Osteoblast (primary cell): ENCODE data around the gene OR4N2. TPM values are rescaled to one million over a fixed set of nuclear protein-coding genes. Genes with fewer than 3 reads are reported as not detected.
"Not testable (repeated sequence)": the region's sequence is repeated elsewhere in the genome, so short reads cannot be mapped to it uniquely, and the experiment has no call there.

ENCODE experiments used
- DNase-seq: peaks from one replicate; pipeline ENCODE4 v3.0.0; 2011; ENCODE audit warnings: low spot score, mixed read lengths; ENCODE audit not compliant: insufficient read length; ENCODE audit errors: missing footprints
- H2AFZ ChIP-seq: 2 replicates; pipeline ENCODE4 v1.6.0; 2011; ENCODE audit warnings: mild to moderate bottlenecking, low read length
- H3K27ac ChIP-seq: 2 replicates; pipeline ENCODE4 v1.5.1; 2011; ENCODE audit warnings: mild to moderate bottlenecking, low read depth, low read length, moderate library complexity
- H3K27me3 ChIP-seq: 2 replicates; pipeline ENCODE4 v1.6.0; 2012; ENCODE audit warnings: mild to moderate bottlenecking, control low read depth, inconsistent platforms, low read length, moderate library complexity; ENCODE audit not compliant: insufficient read depth
- H3K36me3 ChIP-seq: 2 replicates; pipeline ENCODE4 v1.5.1; 2011; ENCODE audit warnings: mild to moderate bottlenecking, low read length, control low read depth, moderate library complexity; ENCODE audit not compliant: insufficient read depth
- H3K4me1 ChIP-seq: 2 replicates; pipeline ENCODE4 v1.5.1; 2011; ENCODE audit warnings: mild to moderate bottlenecking, low read length, control low read depth, moderate library complexity; ENCODE audit not compliant: insufficient read depth
- H3K4me2 ChIP-seq: 2 replicates; pipeline ENCODE4 v1.6.0; 2011; ENCODE audit warnings: mild to moderate bottlenecking, low read length; ENCODE audit not compliant: insufficient read depth
- H3K4me3 ChIP-seq: fragments of 200-600 bp; sonication (generic); 3 replicates; pipeline ENCODE4 v1.5.1; 2012; ENCODE audit warnings: mild to moderate bottlenecking, low read length, inconsistent platforms; ENCODE audit not compliant: insufficient read depth
- H3K79me2 ChIP-seq: 2 replicates; pipeline ENCODE4 v1.6.0; 2012; ENCODE audit warnings: mild to moderate bottlenecking, low read length, control low read depth, inconsistent platforms; ENCODE audit not compliant: insufficient read depth
- H3K9me3 ChIP-seq: 2 replicates; pipeline ENCODE4 v1.5.1; 2011; ENCODE audit warnings: low read depth, low read length, control low read depth
- H4K20me1 ChIP-seq: 2 replicates; pipeline ENCODE4 v1.6.0; 2012; ENCODE audit warnings: mild to moderate bottlenecking, low read length, control low read depth; ENCODE audit not compliant: insufficient read depth
- total RNA-seq: library from RNA; depleted of rRNA; stranded (reverse); fragments of >200 nt; gene quantifications from 2 replicates; pipeline ENCODE4 v1.2.3, GENCODE V29; 2012
- TF ChIP-seq, protein P1 (sequence below): IDR thresholded peaks from 2 replicates; pipeline ENCODE4 v1.5.1; 2011; ENCODE audit warnings: mild to moderate bottlenecking, low read depth, low read length, moderate library complexity; ENCODE audit errors: extremely low read depth

Gene OR4N2
- total RNA-seq, 1 donor, result under 0.01 TPM

DNA sequence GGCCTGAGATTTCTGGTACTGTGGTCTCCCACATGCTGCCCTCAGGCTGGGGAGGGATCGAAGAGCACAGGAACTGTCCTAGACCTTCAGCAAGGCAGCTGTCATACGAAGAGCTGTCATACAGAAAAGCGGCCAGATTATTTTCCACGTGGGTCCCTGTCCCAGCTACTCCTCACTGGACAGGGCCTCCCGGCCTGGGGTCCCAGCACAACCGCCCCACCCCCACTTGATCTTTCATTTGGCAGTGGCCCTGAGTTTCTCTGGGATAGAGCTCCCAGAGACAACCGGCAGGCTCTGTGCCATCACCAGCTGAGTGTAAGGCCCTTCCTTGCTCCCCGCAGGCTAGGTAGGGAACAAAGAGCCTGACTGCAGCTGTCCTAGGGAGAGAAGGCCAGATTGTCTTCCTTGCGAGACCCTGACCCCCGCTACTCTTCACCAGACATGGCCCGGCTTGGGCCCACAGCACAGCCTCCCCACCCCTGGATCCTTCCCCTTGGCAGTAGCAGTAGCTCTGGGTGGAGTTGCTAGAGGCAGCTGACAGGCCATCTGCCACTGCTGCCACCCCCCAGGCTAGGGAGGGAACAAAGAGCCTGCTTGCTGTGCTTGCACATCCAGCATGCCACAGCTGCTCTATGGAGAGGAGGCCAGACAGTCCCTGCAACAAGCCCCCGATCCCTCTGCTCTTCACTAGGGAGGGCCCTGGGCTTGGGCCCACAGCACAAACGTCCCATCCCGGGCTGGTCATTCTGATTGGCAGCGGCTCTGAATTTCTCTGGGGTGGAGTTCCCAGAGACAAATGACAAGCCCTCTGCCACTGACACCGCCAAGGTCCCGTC lies 3.1 kb upstream of the OR4N2 start:
- no peak overlapping the region for H2AFZ ChIP-seq
- H3K27me3 ChIP-seq, result no peaks in the 10 kb centered on the region
- TF ChIP-seq, protein P1, sequence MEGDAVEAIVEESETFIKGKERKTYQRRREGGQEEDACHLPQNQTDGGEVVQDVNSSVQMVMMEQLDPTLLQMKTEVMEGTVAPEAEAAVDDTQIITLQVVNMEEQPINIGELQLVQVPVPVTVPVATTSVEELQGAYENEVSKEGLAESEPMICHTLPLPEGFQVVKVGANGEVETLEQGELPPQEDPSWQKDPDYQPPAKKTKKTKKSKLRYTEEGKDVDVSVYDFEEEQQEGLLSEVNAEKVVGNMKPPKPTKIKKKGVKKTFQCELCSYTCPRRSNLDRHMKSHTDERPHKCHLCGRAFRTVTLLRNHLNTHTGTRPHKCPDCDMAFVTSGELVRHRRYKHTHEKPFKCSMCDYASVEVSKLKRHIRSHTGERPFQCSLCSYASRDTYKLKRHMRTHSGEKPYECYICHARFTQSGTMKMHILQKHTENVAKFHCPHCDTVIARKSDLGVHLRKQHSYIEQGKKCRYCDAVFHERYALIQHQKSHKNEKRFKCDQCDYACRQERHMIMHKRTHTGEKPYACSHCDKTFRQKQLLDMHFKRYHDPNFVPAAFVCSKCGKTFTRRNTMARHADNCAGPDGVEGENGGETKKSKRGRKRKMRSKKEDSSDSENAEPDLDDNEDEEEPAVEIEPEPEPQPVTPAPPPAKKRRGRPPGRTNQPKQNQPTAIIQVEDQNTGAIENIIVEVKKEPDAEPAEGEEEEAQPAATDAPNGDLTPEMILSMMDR, result no peak
- H4K20me1 ChIP-seq, result no peaks in the 10 kb centered on the region
- H3K36me3 ChIP-seq, result no peaks in the 10 kb centered on the region
- H3K9me3 ChIP-seq, result peaks cover 4% of the 10 kb centered on the region
- no peaks in the 10 kb centered on the region for H3K4me1 ChIP-seq
- H3K4me3 ChIP-seq, result no peak overlapping the region
- DNase-seq, result no peak
- no peak overlapping the region for H3K27ac ChIP-seq
- H3K79me2 ChIP-seq, result no peaks in the 10 kb centered on the region
- no peak overlapping the region for H3K4me2 ChIP-seq

DNA sequence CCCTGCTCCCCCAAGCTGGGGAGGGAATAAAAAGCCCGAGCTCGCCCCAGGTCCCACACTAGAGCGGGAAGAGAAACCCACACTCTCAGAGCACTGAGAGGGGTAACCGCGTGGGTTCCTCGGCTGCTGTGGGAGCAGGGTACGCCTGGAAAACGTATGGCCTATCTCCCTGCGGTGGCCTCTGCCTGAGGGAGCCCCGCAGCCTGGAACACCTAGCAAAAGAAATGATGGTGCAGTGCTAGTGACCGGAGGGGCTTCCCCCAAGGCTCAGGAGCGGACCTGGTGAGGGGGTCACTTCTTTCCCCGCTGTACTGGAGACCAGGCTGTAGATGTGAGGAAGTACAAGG lies 2.5 kb upstream of the OR4N2 start:
- Histone ChIP-seq H4K20me1 (no peaks in the 10 kb centered on the region), H3K9me3 (peaks cover 4% of the 10 kb centered on the region), H3K4me3 (no peak overlapping the region), H3K27me3 (no peaks in the 10 kb centered on the region), H3K27ac (no peak overlapping the region), H3K79me2 (no peaks in the 10 kb centered on the region), H3K4me2 (no peak overlapping the region), H3K4me1 (no peaks in the 10 kb centered on the region), H3K36me3 (no peaks in the 10 kb centered on the region), H2AFZ (no peak overlapping the region)
- TF ChIP-seq, protein P1, result no peak
- no peak for DNase-seq

DNA sequence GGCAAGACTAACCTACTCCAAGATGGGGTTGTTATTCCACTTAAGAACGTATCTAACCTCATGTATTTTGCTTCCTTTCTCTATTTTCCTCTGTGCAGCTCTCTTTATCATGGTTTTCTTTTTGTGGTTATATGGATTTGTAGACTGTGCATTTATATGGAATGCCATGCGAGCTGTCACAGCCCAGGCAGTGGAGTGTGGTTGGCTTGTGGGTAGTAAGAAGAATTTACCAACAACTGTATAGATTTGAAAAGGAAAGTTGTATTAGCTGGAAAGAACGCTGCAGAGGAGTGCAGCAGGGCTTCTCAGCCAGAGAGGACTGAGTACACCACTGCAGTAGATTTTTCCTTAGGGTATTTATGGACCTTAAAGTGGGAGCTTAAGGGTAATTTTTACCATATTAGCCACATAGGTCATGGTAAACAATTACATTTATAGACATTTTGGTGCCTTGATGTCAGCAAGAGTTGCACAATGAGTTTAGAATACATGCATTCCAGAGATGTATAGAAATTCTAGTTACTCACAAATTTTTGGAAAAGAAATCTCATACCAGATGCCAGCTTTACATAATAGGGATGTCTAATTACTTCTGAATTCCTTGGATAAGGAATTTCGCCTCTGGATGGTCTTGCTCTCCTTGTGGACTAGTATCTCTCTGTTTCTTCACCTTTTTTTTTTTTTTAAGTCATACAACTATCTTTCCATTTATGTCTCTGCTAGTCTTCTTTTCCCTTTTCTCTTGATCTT lies 9.8 kb downstream of the OR4N2 start:
- not testable (repeated sequence) for H4K20me1 ChIP-seq, H3K4me1 ChIP-seq, H3K4me2 ChIP-seq, H3K4me3 ChIP-seq, H3K9me3 ChIP-seq, H3K79me2 ChIP-seq, DNase-seq, H3K27ac ChIP-seq, H3K36me3 ChIP-seq, H2AFZ ChIP-seq, H3K27me3 ChIP-seq

DNA sequence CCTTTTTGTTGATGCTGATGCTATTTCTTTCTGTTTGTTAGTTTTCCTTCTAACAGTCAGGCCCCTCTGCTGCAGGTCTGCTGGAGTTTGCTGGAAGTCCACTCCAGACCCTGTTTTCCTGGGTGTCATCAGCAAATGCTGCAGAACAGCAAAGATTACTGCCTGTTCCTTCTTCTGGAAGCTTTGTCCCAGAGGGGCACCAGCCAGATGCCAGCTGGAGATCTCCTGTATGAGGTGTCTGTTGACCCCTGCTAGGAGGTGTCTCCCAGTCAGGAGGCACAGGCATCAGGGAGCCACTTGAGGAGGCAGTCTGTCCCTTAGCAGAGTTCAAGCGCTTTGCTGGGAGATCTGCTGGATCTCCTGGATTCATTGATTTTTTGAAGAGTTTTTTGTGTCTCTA lies 16.3 kb downstream of the OR4N2 start:
- H4K20me1 ChIP-seq, H2AFZ ChIP-seq, H3K36me3 ChIP-seq, H3K27ac ChIP-seq, H3K27me3 ChIP-seq, H3K4me2 ChIP-seq, H3K9me3 ChIP-seq, H3K4me3 ChIP-seq, DNase-seq, H3K79me2 ChIP-seq, H3K4me1 ChIP-seq: not testable (repeated sequence)

DNA sequence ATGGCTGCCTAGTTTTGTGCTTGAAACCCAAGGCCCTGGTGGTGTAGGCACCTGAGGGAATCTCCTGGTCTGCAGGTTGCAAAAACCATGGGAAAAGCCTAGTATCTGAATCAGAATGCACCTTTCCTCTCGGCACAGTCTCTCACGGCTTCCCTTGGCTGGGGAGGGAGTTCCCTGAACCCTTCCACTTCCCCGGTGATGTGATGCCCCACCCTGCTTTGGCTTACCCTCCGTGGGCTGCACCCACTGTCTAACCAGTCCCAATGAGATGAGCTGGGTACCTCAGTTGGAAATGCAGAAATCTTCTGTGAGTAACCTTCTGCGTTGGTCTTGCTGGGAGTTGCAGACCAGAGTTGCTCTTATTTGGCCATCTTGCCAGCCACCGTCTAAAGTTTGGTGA lies 17.4 kb downstream of the OR4N2 start:
- H3K36me3 ChIP-seq, DNase-seq, H4K20me1 ChIP-seq, H3K79me2 ChIP-seq, H3K4me2 ChIP-seq, H3K9me3 ChIP-seq, H3K27me3 ChIP-seq, H3K4me1 ChIP-seq, H2AFZ ChIP-seq, H3K4me3 ChIP-seq, H3K27ac ChIP-seq: not testable (repeated sequence)
